ENCODE measurements around the gene EMC7.

Gene EMC7

GRCh38 chr15:34099914-34100313 is 1.7 kb downstream of the EMC7 start:
- no peak for DNase-seq (ENCODE audit: low read depth in 2 of 2)
- no peak for TF ChIP-seq CTCF (IDR thresholded peaks at IDR 0.05; ENCODE audit: low read depth, low read length)
- H3K4me3 ChIP-seq (replicated peaks in 1 of 2; ENCODE audit: low read depth in 2 of 2, low read length in 2 of 2): no peak overlapping the region

GRCh38 chr15:34085746-34086145 is 15.9 kb downstream of the EMC7 start:
- TF ChIP-seq CTCF (IDR thresholded peaks at IDR 0.05; ENCODE audit: low read depth, low read length): no peak
- peak in 1 of 2 donors; percentile 29 for DNase-seq (ENCODE audit: low read depth in 2 of 2)
- no peak overlapping the region for H3K4me3 ChIP-seq (replicated peaks in 1 of 2; ENCODE audit: low read depth in 2 of 2, low read length in 2 of 2)

GRCh38 chr15:34084086-34084485 is 17.6 kb downstream of the EMC7 start:
- no peak for TF ChIP-seq CTCF (IDR thresholded peaks at IDR 0.05; ENCODE audit: low read depth, low read length)
- no peak overlapping the region for H3K4me3 ChIP-seq (replicated peaks in 1 of 2; ENCODE audit: low read depth in 2 of 2, low read length in 2 of 2)
- DNase-seq (ENCODE audit: low read depth in 2 of 2): peak in 1 of 2 donors; percentile 46

- H3K4me3 ChIP-seq (replicated peaks in 1 of 2; ENCODE audit: low read depth in 2 of 2, low read length in 2 of 2): no peak overlapping the region
- no peak for TF ChIP-seq CTCF (IDR thresholded peaks at IDR 0.05; ENCODE audit: low read depth, low read length)
- no peak for DNase-seq (ENCODE audit: low read depth in 2 of 2)
Measured at GRCh38 chr15:34079904-34080303, 21.8 kb downstream of the EMC7 start.

GRCh38 chr15:34078900-34079299 is 22.8 kb downstream of the EMC7 start:
- no peak for TF ChIP-seq CTCF (IDR thresholded peaks at IDR 0.05; ENCODE audit: low read depth, low read length)
- no peak overlapping the region for H3K4me3 ChIP-seq (replicated peaks in 1 of 2; ENCODE audit: low read depth in 2 of 2, low read length in 2 of 2)
- no peak for DNase-seq (ENCODE audit: low read depth in 2 of 2)

- H3K4me3 ChIP-seq (replicated peaks in 1 of 2; ENCODE audit: low read depth in 2 of 2, low read length in 2 of 2): no peak overlapping the region
- no peak for DNase-seq (ENCODE audit: low read depth in 2 of 2)
Measured at GRCh38 chr15:34076785-34077184, 24.9 kb downstream of the EMC7 start.

More at GRCh38 chr15:34076785-34077184, 24.9 kb downstream of the EMC7 start:
- no peak for TF ChIP-seq CTCF (IDR thresholded peaks at IDR 0.05; ENCODE audit: low read depth, low read length)

Data from cardiac fibroblast (primary cell).